Measurements from ENCODE around the gene GSDMA.
A peak's percentile ranks its signal among the peaks of the same experiment; 100 is the strongest.

GSDMA gene

GRCh38 chr17:39981207-39981741 lies 18.5 kb downstream of the GSDMA start:
- CTCF ChIA-PET = interaction anchor here (0.6 to 6.3 kb wide), 18 partner anchors 10 to 427 kb away, joined by 3 to 72 read pairs (median 5); no protein-coding TSS in a partner anchor
- Histone ChIP-seq H3K27ac (ENCODE audit: extremely low read depth, low read depth, low read length) (peak overlapping the region; percentile 88), H3K4me3 (ENCODE audit: low read depth, low read length) (peak overlapping the region; percentile 99), H3K36me3 (ENCODE audit: control insufficient read depth in 2 of 2, insufficient read depth in 1 of 2, low read length in 2 of 2) (peaks cover 21 to 28% of the 10 kb centered on the region in 2 experiments), H3K9me3 (ENCODE audit: control insufficient read depth, insufficient read depth, low read depth, low read length) (no peaks in the 10 kb centered on the region), H3K4me1 (ENCODE audit: control insufficient read depth, insufficient read depth, low read length) (no peaks in the 10 kb centered on the region; the same call in 1 of the 2 replicates)
- peak; percentile 58; the same call in 1 of the 2 replicates for TF ChIP-seq PRDM10 (tag by site-specific recombination; IDR thresholded peaks at IDR 0.05)
- TF ChIP-seq ZNF302 (tag by site-specific recombination; IDR thresholded peaks at IDR 0.05; ENCODE audit: low read depth) = 0 out of 2 replicates have a peak, but pooled peaks have one; percentile 5
- no peak for TF ChIP-seq SCRT1 (tag by site-specific recombination; IDR thresholded peaks at IDR 0.05; ENCODE audit: borderline replicate concordance)
- TF ChIP-seq ZNF423 (tag by site-specific recombination; IDR thresholded peaks at IDR 0.05) = no peak
- POLR2A ChIA-PET = interaction anchor here (1.0 to 2.5 kb wide), 21 partner anchors 10 to 360 kb away, joined by 3 to 41 read pairs (median 5); partner anchors contain the start of genes ERBB2, LRRC3C, MED24 and NR1D1

- TF ChIP-seq FEZF1 (tag by site-specific recombination; IDR thresholded peaks at IDR 0.05) (peak; percentile 37; the same call in 1 of the 2 replicates), ZBTB8A (tag by site-specific recombination; IDR thresholded peaks at IDR 0.05) (no peak)
- H3K4me1 ChIP-seq (ENCODE audit: control insufficient read depth, insufficient read depth, low read length) = no peaks in the 10 kb centered on the region; the same call in 1 of the 2 replicates
- ChIA-PET POLR2A (interaction anchor here (1.1 to 2.5 kb wide), 4 partner anchors 9 to 119 kb away, joined by 5 to 26 read pairs (median 12); partner anchors contain the start of genes LRRC3C, NR1D1 and ORMDL3), CTCF (interaction anchor here (0.5 to 6.3 kb wide), 15 partner anchors 10 to 360 kb away, joined by 3 to 72 read pairs (median 5); no protein-coding TSS in a partner anchor)
- H3K36me3 ChIP-seq (ENCODE audit: control insufficient read depth in 2 of 2, insufficient read depth in 1 of 2, low read length in 2 of 2) = peaks cover 27 to 34% of the 10 kb centered on the region in 2 experiments
- H3K27ac ChIP-seq (ENCODE audit: extremely low read depth, low read depth, low read length) = no peak overlapping the region
- H3K4me3 ChIP-seq (ENCODE audit: low read depth, low read length) = peak overlapping the region; percentile 99
- H3K9me3 ChIP-seq (ENCODE audit: control insufficient read depth, insufficient read depth, low read depth, low read length) = no peaks in the 10 kb centered on the region
These were observed 19.1 kb downstream of the GSDMA start for GRCh38 chr17:39981766-39982375.

GRCh38 chr17:39988206-39988810 lies 25.5 kb downstream of the GSDMA start:
- CTCF ChIA-PET = interaction anchor here (1.0 kb wide), 1 partner anchor 25 kb away, joined by 3 read pairs; no protein-coding TSS in a partner anchor
- H3K27ac ChIP-seq (ENCODE audit: extremely low read depth, low read depth, low read length) = no peak overlapping the region
- no peak overlapping the region for H3K4me3 ChIP-seq (ENCODE audit: low read depth, low read length)
- H3K9me3 ChIP-seq (ENCODE audit: control insufficient read depth, insufficient read depth, low read depth, low read length) = no peaks in the 10 kb centered on the region
- TF ChIP-seq GLI4 (tag by site-specific recombination; IDR thresholded peaks at IDR 0.05) (no peak), KLF7 (tag by site-specific recombination; IDR thresholded peaks at IDR 0.05; ENCODE audit: borderline replicate concordance) (no peak), KLF1 (tag by site-specific recombination; IDR thresholded peaks at IDR 0.05) (no peak), WT1 (tag by site-specific recombination; IDR thresholded peaks at IDR 0.05) (no peak), ZNF792 (tag by site-specific recombination; IDR thresholded peaks at IDR 0.05) (no peak), ZNF146 (tag by site-specific recombination; IDR thresholded peaks at IDR 0.05) (peak; percentile 93)
- H3K36me3 ChIP-seq (ENCODE audit: control insufficient read depth in 2 of 2, insufficient read depth in 1 of 2, low read length in 2 of 2) = peaks cover 83 to 98% of the 10 kb centered on the region in 2 experiments
- H3K4me1 ChIP-seq (ENCODE audit: control insufficient read depth, insufficient read depth, low read length) = no peaks in the 10 kb centered on the region
- POLR2A ChIA-PET = no interaction called here

GRCh38 chr17:39994448-39994847 lies 31.6 kb downstream of the GSDMA start:
- no peaks in the 10 kb centered on the region for H3K9me3 ChIP-seq (ENCODE audit: control insufficient read depth, insufficient read depth, low read depth, low read length)
- ChIA-PET CTCF (interaction anchor here (0.7 to 1.3 kb wide), 2 partner anchors 18 to 32 kb away, joined by 3 read pairs; no protein-coding TSS in a partner anchor), POLR2A (interaction anchor here (0.6 kb wide), 1 partner anchor 179 kb away, joined by 8 read pairs; no protein-coding TSS in a partner anchor)
- H3K4me1 ChIP-seq (ENCODE audit: control insufficient read depth, insufficient read depth, low read length) = no peaks in the 10 kb centered on the region
- TF ChIP-seq ZNF530 (tag by site-specific recombination; IDR thresholded peaks at IDR 0.05; ENCODE audit: low read depth) = no peak
- TF ChIP-seq ZNF184 (tag by site-specific recombination; IDR thresholded peaks at IDR 0.05) = no peak
- no peak for TF ChIP-seq TSHZ1 (tag by site-specific recombination; IDR thresholded peaks at IDR 0.05; ENCODE audit: borderline replicate concordance)
- TF ChIP-seq MYNN (tag by site-specific recombination; IDR thresholded peaks at IDR 0.05; ENCODE audit: borderline replicate concordance) = no peak
- no peak for TF ChIP-seq ZNF214 (tag by site-specific recombination; IDR thresholded peaks at IDR 0.05; ENCODE audit: borderline replicate concordance)
- peaks cover 66 to 91% of the 10 kb centered on the region in 2 experiments for H3K36me3 ChIP-seq (ENCODE audit: control insufficient read depth in 2 of 2, insufficient read depth in 1 of 2, low read length in 2 of 2)
- H3K27ac ChIP-seq (ENCODE audit: extremely low read depth, low read depth, low read length) = no peak overlapping the region
- H3K4me3 ChIP-seq (ENCODE audit: low read depth, low read length) = no peak overlapping the region
